GM18870 (cell line): ENCODE data around the gene GPAT2.
"Not testable (repeated sequence)": the region's sequence is repeated elsewhere in the genome, so short reads cannot be mapped to it uniquely, and the experiment has no call there.

Source experiments
- ATAC-seq: cut with Tn5 transposase; IDR thresholded peaks from one replicate; pipeline ENCODE4 v1.9.1; 2021; ENCODE audit warnings: moderate library complexity; ENCODE audit not compliant: unreplicated experiment

GPAT2 gene

GRCh38 chr2:96034792-96035191, at the start of gene GPAT2:
GPAT2 (minus strand) TSS chr2:96034916; CDS start chr2:96032359, 2,557 bp downstream.
- not testable (repeated sequence) for ATAC-seq

GRCh38 chr2:96083989-96084857, 49.5 kb upstream of the GPAT2 start:
- ATAC-seq, result no peak

- no peak for ATAC-seq
Measured at GRCh38 chr2:96083064-96083939, 48.6 kb upstream of the GPAT2 start.

- ATAC-seq, result no peak
Measured at GRCh38 chr2:96082211-96083063, 47.7 kb upstream of the GPAT2 start.

GRCh38 chr2:96081042-96081441, 46.3 kb upstream of the GPAT2 start:
- ATAC-seq, result no peak

GRCh38 chr2:96075199-96075771, 40.6 kb upstream of the GPAT2 start:
- ATAC-seq, result no peak

GRCh38 chr2:96074156-96074555, 39.4 kb upstream of the GPAT2 start:
- ATAC-seq, result no peak

GRCh38 chr2:96073170-96073775, 38.6 kb upstream of the GPAT2 start:
- no peak for ATAC-seq

GRCh38 chr2:96072746-96073145, 38.0 kb upstream of the GPAT2 start:
- ATAC-seq, result no peak

GRCh38 chr2:96071977-96072491, 37.3 kb upstream of the GPAT2 start:
- not testable (repeated sequence) for ATAC-seq

GRCh38 chr2:96071087-96071976, 36.6 kb upstream of the GPAT2 start:
- not testable (repeated sequence) for ATAC-seq

- ATAC-seq, result not testable (repeated sequence)
Measured at GRCh38 chr2:96070351-96070750, 35.6 kb upstream of the GPAT2 start.

- ATAC-seq, result not testable (repeated sequence)
Measured at GRCh38 chr2:96069878-96070277, 35.2 kb upstream of the GPAT2 start.

- not testable (repeated sequence) for ATAC-seq
Measured at GRCh38 chr2:96067902-96068581, 33.3 kb upstream of the GPAT2 start.

- ATAC-seq, result not testable (repeated sequence)
Measured at GRCh38 chr2:96067098-96067660, 32.5 kb upstream of the GPAT2 start.

GRCh38 chr2:96066511-96066910, 31.8 kb upstream of the GPAT2 start:
- ATAC-seq, result not testable (repeated sequence)

- not testable (repeated sequence) for ATAC-seq
Measured at GRCh38 chr2:96065954-96066353, 31.2 kb upstream of the GPAT2 start.
